ENCODE results near the gene LMBRD2.
A peak's percentile ranks its signal among the peaks of the same experiment; 100 is the strongest.

Gene LMBRD2

GRCh38 chr5:36175043-36175442 is 23.4 kb upstream of the LMBRD2 start:
- H3K27me3 Mint-ChIP-seq = no peaks in the 10 kb centered on the region
- H3K36me3 Mint-ChIP-seq = peaks cover 40% of the 10 kb centered on the region
- no peaks in the 10 kb centered on the region for H3K9me3 Mint-ChIP-seq
- H3K4me1 Mint-ChIP-seq = no peaks in the 10 kb centered on the region
- H3K4me3 Mint-ChIP-seq = no peak overlapping the region
- ATAC-seq (ENCODE audit: low read depth) (no peak), DNase-seq (ENCODE audit: low spot score in 2 of 2) (no peak)
- H3K27ac Mint-ChIP-seq = peak overlapping the region; percentile 0

- no peaks in the 10 kb centered on the region for H3K27me3 Mint-ChIP-seq
- no peaks in the 10 kb centered on the region for H3K9me3 Mint-ChIP-seq
- DNase-seq (ENCODE audit: low spot score in 2 of 2) (no peak), ATAC-seq (ENCODE audit: low read depth) (no peak)
- no peak overlapping the region for H3K27ac Mint-ChIP-seq
- no peaks in the 10 kb centered on the region for H3K4me1 Mint-ChIP-seq
- H3K4me3 Mint-ChIP-seq = no peak overlapping the region
- peaks cover 38% of the 10 kb centered on the region for H3K36me3 Mint-ChIP-seq
Observed at GRCh38 chr5:36174119-36174518, 22.4 kb upstream of the LMBRD2 start.

DNA sequence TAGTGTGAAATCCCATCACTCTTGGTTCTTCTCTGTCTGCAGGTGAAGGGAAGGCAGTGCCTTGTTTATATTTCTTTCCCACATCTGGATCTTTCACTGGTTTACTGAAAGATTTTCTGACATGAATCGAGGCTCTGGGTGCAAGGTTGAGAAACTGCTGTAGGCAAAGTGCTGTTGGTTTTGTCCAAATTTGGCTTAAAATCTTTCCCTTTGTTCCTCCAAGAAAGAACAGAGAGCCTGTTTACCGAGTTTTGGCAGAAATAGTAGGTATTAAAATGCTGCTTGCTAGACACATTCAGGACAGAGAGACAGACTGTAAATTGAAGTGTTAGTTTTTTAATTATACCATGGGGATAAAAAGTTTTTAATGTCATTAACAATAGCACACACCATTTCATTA is 21.7 kb upstream of the LMBRD2 start:
- no peaks in the 10 kb centered on the region for H3K4me1 Mint-ChIP-seq
- H3K4me3 Mint-ChIP-seq = no peak overlapping the region
- ATAC-seq (ENCODE audit: low read depth) (no peak), DNase-seq (ENCODE audit: low spot score in 2 of 2) (no peak)
- peaks cover 39% of the 10 kb centered on the region for H3K36me3 Mint-ChIP-seq
- no peaks in the 10 kb centered on the region for H3K9me3 Mint-ChIP-seq
- H3K27me3 Mint-ChIP-seq = no peaks in the 10 kb centered on the region
- H3K27ac Mint-ChIP-seq = no peak overlapping the region

DNA sequence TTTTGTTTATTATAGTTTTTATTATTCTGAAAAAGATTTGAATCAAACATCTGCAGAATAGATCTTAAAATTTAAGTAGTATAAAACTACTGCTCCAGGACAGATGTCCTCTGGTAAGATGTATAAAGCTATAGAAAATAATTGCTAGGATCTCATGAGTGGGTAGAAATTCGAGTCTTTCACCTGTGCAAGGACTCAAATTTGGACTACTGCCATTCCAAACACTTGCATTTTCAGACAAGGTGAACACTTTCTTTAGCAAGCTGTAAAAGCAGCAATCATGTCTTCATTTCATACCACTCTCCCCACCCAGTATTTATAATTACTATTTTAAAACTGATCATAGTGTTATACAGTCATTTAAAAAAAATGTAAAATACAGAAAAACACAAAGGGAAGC is 20.9 kb upstream of the LMBRD2 start:
- H3K36me3 Mint-ChIP-seq = peaks cover 46% of the 10 kb centered on the region
- no peaks in the 10 kb centered on the region for H3K9me3 Mint-ChIP-seq

DNA sequence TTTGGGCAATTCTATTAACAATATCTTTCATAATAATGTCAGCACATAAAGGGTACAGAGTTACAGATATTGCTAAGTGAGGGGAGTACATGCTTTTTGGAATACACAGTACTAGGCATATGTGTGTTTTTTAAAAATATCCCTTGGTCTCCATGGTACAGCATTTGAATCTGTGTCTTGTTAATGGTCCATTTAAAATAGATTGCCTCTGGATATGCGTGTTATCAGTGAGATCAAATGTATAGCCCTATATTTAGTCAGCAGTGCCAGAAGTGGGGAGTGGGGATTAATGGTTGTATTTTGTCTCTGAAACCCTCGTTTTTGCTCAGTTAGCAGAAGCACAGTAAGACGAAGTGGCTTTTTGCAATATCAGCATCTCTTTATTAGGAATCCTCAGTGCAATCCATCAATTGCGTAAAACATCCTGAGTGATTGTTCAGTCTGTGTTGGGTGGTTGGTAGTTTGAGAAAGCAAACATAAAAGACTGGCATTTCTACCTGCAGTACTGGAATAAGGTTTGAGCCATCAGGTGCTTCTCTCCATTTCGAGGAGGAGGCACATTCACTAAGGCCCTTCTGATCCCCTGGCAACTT is 19.2 kb upstream of the LMBRD2 start:
- Mint-ChIP-seq H3K4me1 (no peaks in the 10 kb centered on the region), H3K36me3 (peaks cover 46% of the 10 kb centered on the region), H3K27ac (no peak overlapping the region), H3K4me3 (no peak overlapping the region), H3K9me3 (no peaks in the 10 kb centered on the region), H3K27me3 (no peaks in the 10 kb centered on the region)
- no peak for ATAC-seq (ENCODE audit: low read depth)
- no peak for DNase-seq (ENCODE audit: low spot score in 2 of 2)

More for the DNA sequence above, 20.9 kb upstream of the LMBRD2 start:
- DNase-seq (ENCODE audit: low spot score in 2 of 2) (no peak), ATAC-seq (ENCODE audit: low read depth) (no peak)
- Mint-ChIP-seq H3K27me3 (no peaks in the 10 kb centered on the region), H3K4me1 (no peaks in the 10 kb centered on the region), H3K4me3 (no peak overlapping the region), H3K27ac (no peak overlapping the region)

GRCh38 chr5:36168737-36169136 is 17.1 kb upstream of the LMBRD2 start:
- no peak for DNase-seq (ENCODE audit: low spot score in 2 of 2)
- no peaks in the 10 kb centered on the region for H3K9me3 Mint-ChIP-seq
- H3K27ac Mint-ChIP-seq = no peak overlapping the region
- H3K27me3 Mint-ChIP-seq = no peaks in the 10 kb centered on the region
- no peak overlapping the region for H3K4me3 Mint-ChIP-seq
- H3K36me3 Mint-ChIP-seq = peaks cover 39% of the 10 kb centered on the region
- no peak for ATAC-seq (ENCODE audit: low read depth)
- peaks cover 3% of the 10 kb centered on the region for H3K4me1 Mint-ChIP-seq

DNA sequence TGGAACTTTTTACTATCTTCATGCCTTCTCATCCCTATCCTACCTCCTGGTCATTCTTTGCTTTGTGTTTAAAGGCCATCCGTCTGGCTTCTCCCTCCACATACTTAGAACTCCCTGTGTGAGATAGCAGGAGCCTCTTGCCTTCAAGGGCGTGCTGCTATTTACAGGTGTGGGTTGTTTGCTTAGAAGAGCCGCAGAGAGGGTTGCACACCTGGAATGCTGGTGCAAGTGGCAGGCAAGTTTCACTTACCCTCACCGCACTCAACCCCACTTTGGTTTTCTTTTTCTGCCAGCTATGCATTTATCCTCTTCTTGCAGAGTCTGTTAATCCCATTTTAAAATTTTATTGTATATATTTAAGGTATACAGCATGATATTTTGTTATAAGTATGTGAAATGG is 12.8 kb upstream of the LMBRD2 start:
- ATAC-seq (ENCODE audit: low read depth) (no peak), DNase-seq (ENCODE audit: low spot score in 2 of 2) (no peak)
- peaks cover 8% of the 10 kb centered on the region for H3K4me1 Mint-ChIP-seq
- H3K36me3 Mint-ChIP-seq = peaks cover 44% of the 10 kb centered on the region
- H3K9me3 Mint-ChIP-seq = no peaks in the 10 kb centered on the region
- H3K4me3 Mint-ChIP-seq = no peak overlapping the region
- no peaks in the 10 kb centered on the region for H3K27me3 Mint-ChIP-seq
- no peak overlapping the region for H3K27ac Mint-ChIP-seq

DNA sequence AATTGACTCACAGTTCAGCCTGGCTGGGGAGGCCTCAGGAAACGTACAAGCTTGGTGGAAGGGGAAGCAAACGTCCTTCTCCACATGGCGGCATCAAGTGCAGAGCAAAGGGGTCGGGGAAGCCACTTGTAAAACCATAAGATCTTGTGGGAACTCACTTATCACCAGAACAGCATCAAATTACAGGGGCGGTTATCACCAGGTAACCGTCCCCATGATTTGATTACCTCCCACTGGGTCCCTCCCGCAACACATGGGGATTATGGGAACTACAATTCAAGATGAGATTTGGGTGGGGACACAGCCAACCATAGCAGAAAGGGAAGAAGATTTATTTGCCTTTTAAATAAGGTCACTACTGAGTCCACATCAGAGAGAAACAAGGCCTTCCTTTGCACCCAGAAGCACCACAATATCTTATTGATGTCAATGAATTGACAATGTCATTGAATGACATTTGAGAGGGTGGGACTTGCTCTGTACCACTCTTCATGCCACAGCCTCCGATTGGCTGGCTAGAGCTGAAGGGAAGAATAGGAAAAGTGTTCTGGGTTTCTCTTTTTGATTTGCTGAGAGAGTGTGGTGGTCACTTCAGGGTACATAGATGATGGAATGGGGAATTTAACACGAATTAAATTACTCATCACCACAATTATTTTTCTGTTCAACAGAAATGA is 11.3 kb upstream of the LMBRD2 start:
- H3K9me3 Mint-ChIP-seq = no peaks in the 10 kb centered on the region
- H3K36me3 Mint-ChIP-seq = peaks cover 41% of the 10 kb centered on the region
- no peak overlapping the region for H3K27ac Mint-ChIP-seq
- H3K4me3 Mint-ChIP-seq = no peak overlapping the region
- no peak for ATAC-seq (ENCODE audit: low read depth)
- H3K4me1 Mint-ChIP-seq = peaks cover 8% of the 10 kb centered on the region
- no peaks in the 10 kb centered on the region for H3K27me3 Mint-ChIP-seq
- no peak for DNase-seq (ENCODE audit: low spot score in 2 of 2)

GRCh38 chr5:36161361-36161760 is 9.7 kb upstream of the LMBRD2 start:
- H3K36me3 Mint-ChIP-seq = peaks cover 42% of the 10 kb centered on the region
- no peak overlapping the region for H3K4me3 Mint-ChIP-seq
- ATAC-seq (ENCODE audit: low read depth) = no peak
- H3K4me1 Mint-ChIP-seq = peaks cover 14% of the 10 kb centered on the region
- H3K27me3 Mint-ChIP-seq = no peaks in the 10 kb centered on the region
- H3K27ac Mint-ChIP-seq = no peak overlapping the region
- no peak for DNase-seq (ENCODE audit: low spot score in 2 of 2)
- no peaks in the 10 kb centered on the region for H3K9me3 Mint-ChIP-seq

GRCh38 chr5:36160617-36161016 is 8.9 kb upstream of the LMBRD2 start:
- no peaks in the 10 kb centered on the region for H3K9me3 Mint-ChIP-seq
- no peak for DNase-seq (ENCODE audit: low spot score in 2 of 2)
- H3K36me3 Mint-ChIP-seq = peaks cover 48% of the 10 kb centered on the region
- H3K4me3 Mint-ChIP-seq = no peak overlapping the region
- peak overlapping the region; percentile 70 for H3K27ac Mint-ChIP-seq
- H3K27me3 Mint-ChIP-seq = no peaks in the 10 kb centered on the region
- ATAC-seq (ENCODE audit: low read depth) = no peak
- peaks cover 17% of the 10 kb centered on the region for H3K4me1 Mint-ChIP-seq

GRCh38 chr5:36158144-36158543 is 6.5 kb upstream of the LMBRD2 start:
- peaks cover 23% of the 10 kb centered on the region for H3K4me1 Mint-ChIP-seq
- no peaks in the 10 kb centered on the region for H3K27me3 Mint-ChIP-seq
- no peak for DNase-seq (ENCODE audit: low spot score in 2 of 2)
- no peak overlapping the region for H3K27ac Mint-ChIP-seq
- ATAC-seq (ENCODE audit: low read depth) = no peak
- no peak overlapping the region for H3K4me3 Mint-ChIP-seq
- H3K36me3 Mint-ChIP-seq = peaks cover 46% of the 10 kb centered on the region
- no peaks in the 10 kb centered on the region for H3K9me3 Mint-ChIP-seq

DNA sequence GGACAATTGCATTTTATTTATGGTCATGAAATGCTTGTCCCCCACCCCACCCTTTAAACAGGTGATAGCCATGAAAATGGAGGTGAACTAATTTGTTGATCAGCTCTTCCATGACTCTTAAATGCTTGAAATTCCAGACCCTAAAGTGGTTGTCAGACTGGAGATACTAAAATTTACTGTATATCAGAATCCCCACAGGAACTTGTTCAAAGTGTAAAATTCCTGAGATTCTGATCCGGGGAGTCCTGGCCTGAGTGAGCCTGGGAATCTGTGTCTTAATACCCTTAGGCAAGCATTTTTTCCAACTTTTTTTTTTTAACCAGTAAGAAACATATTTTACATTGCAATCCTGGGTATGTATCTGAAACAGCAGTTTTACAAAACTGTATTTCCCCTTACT is 4.9 kb upstream of the LMBRD2 start:
- no peak overlapping the region for H3K4me3 Mint-ChIP-seq
- H3K27me3 Mint-ChIP-seq = no peaks in the 10 kb centered on the region
- H3K27ac Mint-ChIP-seq = no peak overlapping the region
- DNase-seq (ENCODE audit: low spot score in 2 of 2) = no peak
- H3K36me3 Mint-ChIP-seq = peaks cover 36% of the 10 kb centered on the region
- ATAC-seq (ENCODE audit: low read depth) = no peak
- H3K4me1 Mint-ChIP-seq = peaks cover 29% of the 10 kb centered on the region
- no peaks in the 10 kb centered on the region for H3K9me3 Mint-ChIP-seq

DNA sequence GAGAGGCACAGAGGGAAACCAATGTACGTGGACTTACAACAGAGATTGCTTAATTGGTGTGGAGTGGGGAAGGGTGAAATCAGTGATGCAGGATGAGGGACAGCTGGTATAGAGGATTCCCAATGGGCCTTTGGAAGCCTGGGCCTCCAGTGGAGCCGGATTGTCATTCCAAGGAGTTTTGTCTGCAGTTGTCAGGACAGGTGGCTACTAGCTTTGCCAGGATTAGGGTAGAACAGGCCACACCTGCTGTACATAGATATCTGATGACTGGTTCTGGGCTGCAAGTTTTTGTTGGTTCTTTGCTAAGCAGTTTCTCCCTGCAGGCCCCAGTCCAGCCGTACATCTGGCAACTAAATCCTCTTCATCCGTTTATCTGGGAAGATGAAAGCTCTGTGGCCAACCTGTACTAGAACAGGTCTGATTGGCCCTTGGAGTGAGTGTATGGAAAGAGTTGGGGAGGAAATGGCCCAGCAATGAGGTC is 4.5 kb upstream of the LMBRD2 start:
- H3K4me3 Mint-ChIP-seq = no peak overlapping the region
- DNase-seq (ENCODE audit: low spot score in 2 of 2) = no peak
- no peak overlapping the region for H3K27ac Mint-ChIP-seq
- H3K27me3 Mint-ChIP-seq = no peaks in the 10 kb centered on the region
- peaks cover 29% of the 10 kb centered on the region for H3K4me1 Mint-ChIP-seq
- peaks cover 36% of the 10 kb centered on the region for H3K36me3 Mint-ChIP-seq
- H3K9me3 Mint-ChIP-seq = no peaks in the 10 kb centered on the region
- no peak for ATAC-seq (ENCODE audit: low read depth)

- ATAC-seq (ENCODE audit: low read depth) = no peak
- H3K27ac Mint-ChIP-seq = no peak overlapping the region
- DNase-seq (ENCODE audit: low spot score in 2 of 2) = no peak
- H3K36me3 Mint-ChIP-seq = peaks cover 36% of the 10 kb centered on the region
- no peaks in the 10 kb centered on the region for H3K27me3 Mint-ChIP-seq
- no peaks in the 10 kb centered on the region for H3K9me3 Mint-ChIP-seq
- H3K4me1 Mint-ChIP-seq = peaks cover 35% of the 10 kb centered on the region
- no peak overlapping the region for H3K4me3 Mint-ChIP-seq
Observed at GRCh38 chr5:36155291-36155690, 3.6 kb upstream of the LMBRD2 start.

DNA sequence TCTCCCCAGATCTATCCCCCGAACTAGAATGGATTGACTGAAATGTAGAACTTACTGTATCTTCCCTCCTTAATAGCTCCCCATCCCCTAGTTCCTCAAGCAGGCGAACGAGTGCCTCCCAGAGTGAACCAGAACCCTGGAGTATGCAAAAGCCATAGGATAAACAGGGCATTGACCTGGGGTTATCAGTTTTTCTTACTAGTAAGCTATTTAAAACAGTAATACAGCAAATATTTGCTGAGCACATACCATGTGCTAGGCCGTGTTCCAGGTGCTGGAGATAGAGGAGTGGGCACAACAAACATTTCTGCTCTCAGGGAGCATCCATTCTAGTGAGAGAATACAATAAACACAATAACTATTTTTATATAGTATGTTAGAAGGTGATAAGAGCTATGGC is 2.0 kb upstream of the LMBRD2 start:
- H3K9me3 Mint-ChIP-seq = no peaks in the 10 kb centered on the region
- H3K4me1 Mint-ChIP-seq = peaks cover 35% of the 10 kb centered on the region
- no peak for DNase-seq (ENCODE audit: low spot score in 2 of 2)
- no peak for ATAC-seq (ENCODE audit: low read depth)
- no peaks in the 10 kb centered on the region for H3K27me3 Mint-ChIP-seq
- H3K27ac Mint-ChIP-seq = no peak overlapping the region
- peaks cover 31% of the 10 kb centered on the region for H3K36me3 Mint-ChIP-seq
- H3K4me3 Mint-ChIP-seq = peak overlapping the region; percentile 54

All from memory B cell (primary cell).